ENCODE data around the gene TMEM198. TPM values are rescaled to one million over a fixed set of nuclear protein-coding genes. Genes with fewer than 3 reads are reported as not detected.

The TMEM198 gene
- total RNA-seq, 1 experiment from 2014 or later, result 0.37 TPM

GRCh38 chr2:219526320-219527075 is 17.3 kb upstream of the TMEM198 start:
- H3K27me3 ChIP-seq (replicated peaks), result peaks cover 48% of the 10 kb centered on the region
- H3K9me3 ChIP-seq (replicated peaks), result no peaks in the 10 kb centered on the region
- H3K4me1 ChIP-seq (replicated peaks), result peaks cover 15% of the 10 kb centered on the region
- no peak overlapping the region for H3K27ac ChIP-seq
- no peak for DNase-seq (ENCODE audit: low read depth in 1 of 2, low spot score in 2 of 2)
- no peak overlapping the region for H3K4me3 ChIP-seq
- H3K36me3 ChIP-seq, result no peaks in the 10 kb centered on the region

GRCh38 chr2:219527076-219527394 is 16.8 kb upstream of the TMEM198 start:
- Histone ChIP-seq H3K4me1 (replicated peaks) (peaks cover 10% of the 10 kb centered on the region), H3K27me3 (replicated peaks) (peaks cover 51% of the 10 kb centered on the region)
- DNase-seq (ENCODE audit: low read depth in 1 of 2, low spot score in 2 of 2), result no peak

GRCh38 chr2:219527472-219527871 is 16.4 kb upstream of the TMEM198 start:
- H3K36me3 ChIP-seq, result no peaks in the 10 kb centered on the region
- no peak for DNase-seq (ENCODE audit: low read depth in 1 of 2, low spot score in 2 of 2)
- H3K27ac ChIP-seq, result no peak overlapping the region
- no peaks in the 10 kb centered on the region for H3K9me3 ChIP-seq (replicated peaks)
- H3K4me3 ChIP-seq, result no peak overlapping the region
- H3K4me1 ChIP-seq (replicated peaks), result peaks cover 7% of the 10 kb centered on the region
- H3K27me3 ChIP-seq (replicated peaks), result peaks cover 54% of the 10 kb centered on the region

More at GRCh38 chr2:219527076-219527394, 16.8 kb upstream of the TMEM198 start:
- Histone ChIP-seq H3K4me3 (no peak overlapping the region), H3K9me3 (replicated peaks) (no peaks in the 10 kb centered on the region), H3K36me3 (no peaks in the 10 kb centered on the region), H3K27ac (no peak overlapping the region)

GRCh38 chr2:219530048-219530963 is 13.5 kb upstream of the TMEM198 start:
- peaks cover 46% of the 10 kb centered on the region for H3K27me3 ChIP-seq (replicated peaks)
- H3K4me3 ChIP-seq, result no peak overlapping the region
- peak; percentile 75 to 88 for DNase-seq (ENCODE audit: low read depth in 1 of 2, low spot score in 2 of 2)
- no peaks in the 10 kb centered on the region for H3K36me3 ChIP-seq
- H3K4me1 ChIP-seq (replicated peaks), result peaks cover 4% of the 10 kb centered on the region; the same call in 1 of the 2 replicates
- H3K27ac ChIP-seq, result no peak overlapping the region
- no peaks in the 10 kb centered on the region for H3K9me3 ChIP-seq (replicated peaks)

GRCh38 chr2:219531639-219532377 is 12.0 kb upstream of the TMEM198 start:
- Histone ChIP-seq H3K9me3 (replicated peaks) (no peaks in the 10 kb centered on the region), H3K36me3 (no peaks in the 10 kb centered on the region), H3K4me3 (no peak overlapping the region), H3K27ac (no peak overlapping the region), H3K27me3 (replicated peaks) (peaks cover 39% of the 10 kb centered on the region), H3K4me1 (replicated peaks) (peaks cover 4% of the 10 kb centered on the region; the same call in 1 of the 2 replicates)
- DNase-seq (ENCODE audit: low read depth in 1 of 2, low spot score in 2 of 2), result no peak

GRCh38 chr2:219532378-219532649 is 11.5 kb upstream of the TMEM198 start:
- H3K9me3 ChIP-seq (replicated peaks), result no peaks in the 10 kb centered on the region
- no peak overlapping the region for H3K4me3 ChIP-seq
- peaks cover 35% of the 10 kb centered on the region for H3K27me3 ChIP-seq (replicated peaks)
- DNase-seq (ENCODE audit: low read depth in 1 of 2, low spot score in 2 of 2), result no peak
- H3K4me1 ChIP-seq (replicated peaks), result peaks cover 4% of the 10 kb centered on the region; the same call in 1 of the 2 replicates
- H3K36me3 ChIP-seq, result no peaks in the 10 kb centered on the region
- no peak overlapping the region for H3K27ac ChIP-seq

GRCh38 chr2:219533930-219534661 is 9.7 kb upstream of the TMEM198 start:
- H3K4me1 ChIP-seq (replicated peaks), result peaks cover 4% of the 10 kb centered on the region; the same call in 1 of the 2 replicates
- H3K27ac ChIP-seq, result no peak overlapping the region
- DNase-seq (ENCODE audit: low read depth in 1 of 2, low spot score in 2 of 2), result no peak
- H3K4me3 ChIP-seq, result no peak overlapping the region
- H3K27me3 ChIP-seq (replicated peaks), result peaks cover 19% of the 10 kb centered on the region
- peaks cover 8% of the 10 kb centered on the region; the same call in 1 of the 2 replicates for H3K36me3 ChIP-seq
- no peaks in the 10 kb centered on the region for H3K9me3 ChIP-seq (replicated peaks)

GRCh38 chr2:219536425-219536824 is 7.4 kb upstream of the TMEM198 start:
- Histone ChIP-seq H3K4me3 (no peak overlapping the region), H3K27me3 (replicated peaks) (peaks cover 9% of the 10 kb centered on the region), H3K36me3 (peaks cover 30% of the 10 kb centered on the region), H3K4me1 (replicated peaks) (no peaks in the 10 kb centered on the region), H3K9me3 (replicated peaks) (no peaks in the 10 kb centered on the region), H3K27ac (no peak overlapping the region)
- DNase-seq (ENCODE audit: low read depth in 1 of 2, low spot score in 2 of 2), result no peak

GRCh38 chr2:219536967-219537366 is 6.9 kb upstream of the TMEM198 start:
- H3K27ac ChIP-seq, result no peak overlapping the region
- H3K4me1 ChIP-seq (replicated peaks), result no peaks in the 10 kb centered on the region
- no peak for DNase-seq (ENCODE audit: low read depth in 1 of 2, low spot score in 2 of 2)
- H3K4me3 ChIP-seq, result no peak overlapping the region
- H3K36me3 ChIP-seq, result peaks cover 34% of the 10 kb centered on the region
- H3K27me3 ChIP-seq (replicated peaks), result peaks cover 5% of the 10 kb centered on the region; the same call in 1 of the 2 replicates
- no peaks in the 10 kb centered on the region for H3K9me3 ChIP-seq (replicated peaks)

- DNase-seq (ENCODE audit: low read depth in 1 of 2, low spot score in 2 of 2), result no peak
- no peaks in the 10 kb centered on the region for H3K9me3 ChIP-seq (replicated peaks)
- H3K27ac ChIP-seq, result no peak overlapping the region
- H3K4me3 ChIP-seq, result no peak overlapping the region
- peaks cover 34% of the 10 kb centered on the region for H3K36me3 ChIP-seq
- no peaks in the 10 kb centered on the region for H3K27me3 ChIP-seq (replicated peaks)
- H3K4me1 ChIP-seq (replicated peaks), result no peaks in the 10 kb centered on the region
Observed at GRCh38 chr2:219537657-219538488, 6.0 kb upstream of the TMEM198 start.

GRCh38 chr2:219538504-219538951 is 5.3 kb upstream of the TMEM198 start:
- H3K27ac ChIP-seq, result no peak overlapping the region

GRCh38 chr2:219538956-219539788 is 4.7 kb upstream of the TMEM198 start:
- Histone ChIP-seq H3K27ac (no peak overlapping the region), H3K27me3 (replicated peaks) (no peaks in the 10 kb centered on the region), H3K36me3 (peaks cover 34% of the 10 kb centered on the region), H3K4me1 (replicated peaks) (peaks cover 3% of the 10 kb centered on the region), H3K9me3 (replicated peaks) (no peaks in the 10 kb centered on the region), H3K4me3 (no peak overlapping the region)
- no peak for DNase-seq (ENCODE audit: low read depth in 1 of 2, low spot score in 2 of 2)

More at GRCh38 chr2:219538504-219538951, 5.3 kb upstream of the TMEM198 start:
- H3K36me3 ChIP-seq, result peaks cover 34% of the 10 kb centered on the region
- H3K4me3 ChIP-seq, result no peak overlapping the region
- no peaks in the 10 kb centered on the region for H3K27me3 ChIP-seq (replicated peaks)
- H3K9me3 ChIP-seq (replicated peaks), result no peaks in the 10 kb centered on the region
- no peak for DNase-seq (ENCODE audit: low read depth in 1 of 2, low spot score in 2 of 2)
- H3K4me1 ChIP-seq (replicated peaks), result no peaks in the 10 kb centered on the region
